Stomach (tissue), 9 donors: ENCODE data around the gene FADS2. TPM values are rescaled to one million over a fixed set of nuclear protein-coding genes. Genes with fewer than 3 reads are reported as not detected.
A peak's percentile ranks its signal among the peaks of the same experiment; 100 is the strongest.

Source experiments
- DNase-seq, 2 donors: peaks; one replicate each; pipeline versions ENCODE4 v3.0.0 to v3.0.0-alpha.2; 2013 to 2019
- H3K27ac ChIP-seq, 5 donors: fragments of 200-600 bp in 4 of 5; sonication (generic) in 4 of 5; one replicate each; pipeline ENCODE4 v1.5.1; 2013 to 2019; ENCODE audit warnings: mild to moderate bottlenecking in 1 of 5, moderate library complexity in 1 of 5
- H3K27me3 ChIP-seq, 3 donors: fragments of 200-600 bp; sonication (generic); one replicate each; pipeline ENCODE4 v1.5.1; 2017 to 2019; ENCODE audit warnings: mixed run types in 1 of 3
- H3K36me3 ChIP-seq, 4 donors: fragments of 200-600 bp; sonication (generic); 1 replicate in 3 of 4; 2 replicates in 1 of 4; pipeline ENCODE4 v1.5.1; 2016 to 2019
- H3K4me1 ChIP-seq, 4 donors: fragments of 200-600 bp; sonication (generic); one replicate each; pipeline ENCODE4 v1.5.1; 2016 to 2019
- H3K4me3 ChIP-seq, 4 donors: fragments of 200-600 bp; sonication (generic) in 3 of 4; one replicate each; pipeline ENCODE4 v1.5.1; 2016 to 2019; ENCODE audit warnings: mild to moderate bottlenecking in 1 of 4
- H3K9me3 ChIP-seq, 4 donors: fragments of 200-600 bp; sonication (generic); one replicate each; pipeline ENCODE4 v1.5.1; 2016 to 2019
- EP300 ChIP-seq: sonication (generic); formaldehyde crosslinking; IDR thresholded peaks from one replicate; pipeline ENCODE4 v1.6.1; 2017; ENCODE audit warnings: antibody characterized with exemption
- POLR2A ChIP-seq, 4 donors: fragments of 450-650 bp; IDR thresholded peaks; one replicate each; pipeline ENCODE4 v1.6.1; 2016; ENCODE audit warnings: antibody characterized with exemption in 4 of 4, control low read depth in 2 of 4, mild to moderate bottlenecking in 1 of 4, moderate library complexity in 1 of 4
- POLR2AphosphoS5 ChIP-seq, 3 donors: sonication (generic); formaldehyde crosslinking; IDR thresholded peaks; one replicate each; pipeline ENCODE4 v1.6.1; 2016; ENCODE audit warnings: antibody characterized with exemption in 3 of 3
- WGBS, 5 donors: extraction: QIAGEN DNeasy Blood & Tissue Kit in 3 of 5; methylation state at CpG; one replicate each; pipeline versions ENCODE4 v1.1.5 to v1.1.7; 2013 to 2018; 5-methylcytosine and 5-hydroxymethylcytosine counted together
- intact Hi-C: fragments of 100-400 bp; cut with DNase I; formaldehyde crosslinking; loops from one replicate; pipeline ENCODE4 v1.15.1; 2023; ENCODE audit warnings: low total_unique reads
- polyA plus RNA-seq, 3 donors: library from polyadenylated mRNA; stranded (reverse); fragments of 200-250 nt; gene quantifications; one replicate each; pipeline ENCODE4 v1.2.3, GENCODE V29; 2013
- total RNA-seq, 5 donors: library from RNA; depleted of rRNA; stranded (reverse); fragments of >200 nt; gene quantifications; one replicate each; pipeline versions ENCODE4 v1.1.0 to v1.2.3, GENCODE V29; 2014 to 2016
- TF ChIP-seq, protein P1 (sequence below), 7 experiments: fragments of 450-650 bp in 4 of 7; fragments of 200-600 bp in 3 of 7; sonication (generic) in 3 of 7; IDR thresholded peaks; one replicate each; pipeline ENCODE4 v1.5.1; 2016 to 2019; ENCODE audit warnings: antibody characterized with exemption in 7 of 7, control low read depth in 2 of 7, mild to moderate bottlenecking in 1 of 7
- donor health status: healthy with polysubstance abuse.
- donor health status: Bipolar disorder and iron deficiency.
- donor health status: healthy.

Gene FADS2
- total and polyA plus RNA-seq, 8 donors: 3.5 to 17.1 (median 13.0) TPM; not detected in 1

DNA sequence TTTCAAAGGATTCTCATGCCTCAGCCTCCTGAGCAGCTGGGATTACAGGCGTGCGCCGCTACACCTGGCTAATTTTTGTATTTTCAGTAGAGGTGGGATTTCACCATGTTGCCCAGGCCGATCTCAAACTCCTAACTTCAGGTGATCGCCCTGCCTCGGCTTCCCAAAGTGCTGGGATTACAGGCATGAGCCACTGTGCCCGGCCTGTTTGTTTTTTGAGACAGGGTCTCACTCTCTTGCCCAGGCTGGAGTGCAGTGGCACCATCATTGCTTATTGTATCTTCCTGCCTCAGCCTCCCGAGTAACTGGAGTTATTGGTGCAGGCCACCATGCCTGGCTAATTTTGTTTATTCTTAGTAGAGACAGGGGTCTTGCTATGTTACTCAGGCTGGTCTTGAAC, 8.1 kb downstream of the FADS2 start:
- no peak overlapping the region for H3K4me3 ChIP-seq
- DNase-seq: no peak
- no peaks in the 10 kb centered on the region for H3K9me3 ChIP-seq
- H3K27ac ChIP-seq: peak overlapping the region in 3 of 5 donors; percentile 38 to 76 (median 67)
- H3K36me3 ChIP-seq: peaks cover 0 to 37% (median 3%) of the 10 kb centered on the region in 4 donors
- H3K27me3 ChIP-seq: no peaks in the 10 kb centered on the region
- H3K4me1 ChIP-seq: peaks cover 0 to 48% (median 7%) of the 10 kb centered on the region in 4 donors
- TF ChIP-seq EP300: no peak
- TF ChIP-seq, protein P1, sequence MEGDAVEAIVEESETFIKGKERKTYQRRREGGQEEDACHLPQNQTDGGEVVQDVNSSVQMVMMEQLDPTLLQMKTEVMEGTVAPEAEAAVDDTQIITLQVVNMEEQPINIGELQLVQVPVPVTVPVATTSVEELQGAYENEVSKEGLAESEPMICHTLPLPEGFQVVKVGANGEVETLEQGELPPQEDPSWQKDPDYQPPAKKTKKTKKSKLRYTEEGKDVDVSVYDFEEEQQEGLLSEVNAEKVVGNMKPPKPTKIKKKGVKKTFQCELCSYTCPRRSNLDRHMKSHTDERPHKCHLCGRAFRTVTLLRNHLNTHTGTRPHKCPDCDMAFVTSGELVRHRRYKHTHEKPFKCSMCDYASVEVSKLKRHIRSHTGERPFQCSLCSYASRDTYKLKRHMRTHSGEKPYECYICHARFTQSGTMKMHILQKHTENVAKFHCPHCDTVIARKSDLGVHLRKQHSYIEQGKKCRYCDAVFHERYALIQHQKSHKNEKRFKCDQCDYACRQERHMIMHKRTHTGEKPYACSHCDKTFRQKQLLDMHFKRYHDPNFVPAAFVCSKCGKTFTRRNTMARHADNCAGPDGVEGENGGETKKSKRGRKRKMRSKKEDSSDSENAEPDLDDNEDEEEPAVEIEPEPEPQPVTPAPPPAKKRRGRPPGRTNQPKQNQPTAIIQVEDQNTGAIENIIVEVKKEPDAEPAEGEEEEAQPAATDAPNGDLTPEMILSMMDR (IDR thresholded peaks at IDR 0.05): no peak
- 95 to 98% (median 96%) methylated on average over 8 of the region's 8 CpGs for WGBS, 5 donors
- intact Hi-C loops: no loop called here

DNA sequence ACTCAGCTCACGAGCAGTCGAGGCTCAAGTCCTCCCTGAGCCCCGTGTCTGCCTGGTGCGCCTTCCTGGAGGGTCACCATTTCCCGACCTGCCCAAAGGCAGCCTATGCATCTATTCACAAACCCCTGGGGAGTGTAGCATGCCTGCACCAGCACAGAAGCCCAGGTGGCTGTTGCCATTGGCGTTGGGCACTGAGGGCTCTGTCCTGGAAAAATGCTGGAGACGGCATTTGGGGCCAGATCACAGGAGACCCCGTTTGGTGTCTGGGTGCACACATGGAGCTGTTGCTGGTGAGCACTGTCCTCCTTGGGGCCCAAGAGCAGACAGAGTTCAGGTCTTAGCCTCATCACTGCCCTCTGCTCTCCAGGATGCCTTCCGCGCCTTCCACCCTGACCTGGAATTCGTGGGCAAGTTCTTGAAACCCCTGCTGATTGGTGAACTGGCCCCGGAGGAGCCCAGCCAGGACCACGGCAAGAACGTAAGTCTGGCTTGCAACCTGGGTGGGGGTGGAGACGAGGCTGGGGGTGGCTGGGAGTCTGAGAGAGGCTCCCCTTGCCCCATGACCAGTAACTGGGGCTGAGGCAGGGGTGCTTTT, 9.4 kb downstream of the FADS2 start:
- peaks cover 0 to 35% (median 6%) of the 10 kb centered on the region in 4 donors for H3K4me1 ChIP-seq
- WGBS, 5 donors: 91 to 94% (median 93%) methylated on average over 10 to 15 of the region's 15 CpGs
- no peaks in the 10 kb centered on the region for H3K9me3 ChIP-seq
- H3K4me3 ChIP-seq: no peak overlapping the region
- H3K27me3 ChIP-seq: no peaks in the 10 kb centered on the region
- H3K36me3 ChIP-seq: peaks cover 0 to 50% (median 7%) of the 10 kb centered on the region in 4 donors
- intact Hi-C loops: no loop called here
- TF ChIP-seq POLR2A (IDR thresholded peaks at IDR 0.05) (no peak), POLR2AphosphoS5 (IDR thresholded peaks at IDR 0.05) (no peak), EP300 (no peak)
- TF ChIP-seq, protein P1 (IDR thresholded peaks at IDR 0.05): no peak
- no peak overlapping the region for H3K27ac ChIP-seq
- no peak for DNase-seq

DNA sequence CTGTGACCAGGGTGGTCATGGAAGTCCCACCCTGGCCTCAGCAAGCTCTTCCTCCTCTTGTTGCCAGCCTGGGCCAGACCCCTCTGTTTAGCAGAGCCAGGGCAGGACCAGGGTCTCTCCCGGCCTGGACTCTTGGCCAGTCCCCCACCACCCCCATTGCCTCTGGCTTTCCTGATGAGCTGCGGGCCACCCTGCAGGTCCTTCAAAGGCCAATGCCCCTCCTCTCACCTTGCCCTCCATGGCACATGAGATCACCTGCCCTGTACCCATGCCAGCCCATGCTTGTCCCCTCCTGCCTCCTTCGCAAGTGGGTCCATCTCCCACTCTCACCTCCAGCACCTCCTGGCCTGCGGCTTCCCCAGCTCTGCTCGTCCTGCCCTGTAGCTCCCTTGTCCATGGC, 10.4 kb downstream of the FADS2 start:
- Histone ChIP-seq H3K4me1 (peaks cover 0 to 25% (median 3%) of the 10 kb centered on the region in 4 donors), H3K4me3 (no peak overlapping the region), H3K9me3 (no peaks in the 10 kb centered on the region), H3K27me3 (no peaks in the 10 kb centered on the region), H3K36me3 (peaks cover 0 to 60% (median 10%) of the 10 kb centered on the region in 4 donors), H3K27ac (no peak overlapping the region)
- 90 to 96% (median 94%) methylated on average over 5 of the region's 5 CpGs for WGBS, 5 donors
- TF ChIP-seq POLR2A (IDR thresholded peaks at IDR 0.05) (no peak), EP300 (no peak), POLR2AphosphoS5 (IDR thresholded peaks at IDR 0.05) (no peak)
- TF ChIP-seq, protein P1 (IDR thresholded peaks at IDR 0.05): no peak
- DNase-seq: no peak
- intact Hi-C loops: no loop called here

DNA sequence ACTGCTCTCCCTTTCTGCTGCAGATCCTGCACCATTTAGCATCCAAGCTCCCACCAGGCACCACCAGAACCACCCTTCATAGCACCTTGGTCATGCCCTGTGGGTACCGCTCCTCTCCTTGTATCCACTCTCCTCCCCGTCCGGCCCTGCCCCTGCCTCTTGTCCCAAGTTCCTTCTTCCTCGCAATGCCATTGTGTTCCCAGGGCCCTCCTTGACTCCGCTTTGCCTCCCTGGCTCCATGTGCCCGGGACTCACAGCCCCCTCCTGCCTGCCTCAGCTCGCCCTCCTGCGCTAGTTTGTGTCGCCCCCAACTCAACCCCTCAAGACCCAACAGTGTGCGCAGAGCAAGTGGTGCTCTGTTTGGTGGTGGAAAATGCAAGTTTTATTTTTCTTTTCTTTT, 10.8 kb downstream of the FADS2 start:
- Histone ChIP-seq H3K36me3 (peaks cover 0 to 64% (median 10%) of the 10 kb centered on the region in 4 donors), H3K4me3 (no peak overlapping the region), H3K9me3 (no peaks in the 10 kb centered on the region), H3K27me3 (no peaks in the 10 kb centered on the region), H3K27ac (no peak overlapping the region), H3K4me1 (peaks cover 0 to 22% (median 3%) of the 10 kb centered on the region in 4 donors)
- 87 to 94% (median 89%) methylated on average over 10 of the region's 10 CpGs for WGBS, 5 donors
- intact Hi-C loops: no loop called here
- no peak for TF ChIP-seq POLR2AphosphoS5 (IDR thresholded peaks at IDR 0.05)
- TF ChIP-seq POLR2A (IDR thresholded peaks at IDR 0.05): no peak
- TF ChIP-seq, protein P1 (IDR thresholded peaks at IDR 0.05): no peak
- no peak for TF ChIP-seq EP300
- DNase-seq: no peak
